GM23338 (cell line): ENCODE measurements around the gene KRTAP4-8. TPM values are rescaled to one million over a fixed set of nuclear protein-coding genes. Genes with fewer than 3 reads are reported as not detected.
"Not testable (repeated sequence)": the region's sequence is repeated elsewhere in the genome, so short reads cannot be mapped to it uniquely, and the experiment has no call there.

Experiments
- ATAC-seq: fragments of 200-7000 bp; cut with Tn5 transposase; 3 replicates; pipeline ENCODE4 v1.9.1; 2020
- DNase-seq: peaks from one replicate; pipeline ENCODE4 v3.0.0-alpha.2; 2015; ENCODE audit warnings: low spot score
- H2AFZ ChIP-seq: fragments of 200-600 bp; sonication (generic); 2 replicates; pipeline ENCODE4 v1.8.0; 2016; ENCODE audit warnings: antibody characterized with exemption, mild to moderate bottlenecking, moderate library complexity
- H3F3A ChIP-seq: fragments of 200-600 bp; sonication (generic); replicated peaks from 2 replicates; pipeline ENCODE4 v1.8.0; 2017; ENCODE audit warnings: antibody characterized with exemption, mixed run types, low read depth
- H3K27ac ChIP-seq: fragments of 200-600 bp; sonication (generic); 2 replicates; pipeline ENCODE4 v1.6.1; 2016; ENCODE audit warnings: low read depth
- H3K27me3 ChIP-seq: fragments of 200-600 bp; sonication (generic); 2 replicates; pipeline ENCODE4 v1.8.0; 2016; ENCODE audit warnings: mild to moderate bottlenecking, mixed run types, moderate library complexity; ENCODE audit not compliant: insufficient read depth
- H3K36me3 ChIP-seq: fragments of 200-600 bp; sonication (generic); 2 replicates; pipeline ENCODE4 v1.8.0; 2016; ENCODE audit warnings: mild to moderate bottlenecking; ENCODE audit not compliant: insufficient read depth
- H3K4me1 ChIP-seq: fragments of 200-600 bp; sonication (generic); 2 replicates; pipeline ENCODE4 v1.8.0; 2016; ENCODE audit warnings: mild to moderate bottlenecking, moderate library complexity; ENCODE audit not compliant: insufficient read depth
- H3K4me2 ChIP-seq: fragments of 200-600 bp; sonication (generic); 2 replicates; pipeline ENCODE4 v1.7.1; 2017; ENCODE audit warnings: mixed run types
- H3K4me3 ChIP-seq: fragments of 200-600 bp; sonication (generic); 2 replicates; pipeline ENCODE4 v1.6.1; 2016; ENCODE audit warnings: mixed run types
- H3K79me2 ChIP-seq: fragments of 200-600 bp; sonication (generic); replicated peaks from 2 replicates; pipeline ENCODE4 v1.8.0; 2017; ENCODE audit warnings: mild to moderate bottlenecking; ENCODE audit not compliant: insufficient read depth
- H3K9me2 ChIP-seq: fragments of 200-600 bp; sonication (generic); 2 replicates; pipeline ENCODE4 v1.8.0; 2017; ENCODE audit not compliant: insufficient read depth
- H4K20me1 ChIP-seq: fragments of 200-600 bp; sonication (generic); replicated peaks from 2 replicates; pipeline ENCODE4 v1.8.0; 2017; ENCODE audit warnings: mild to moderate bottlenecking; ENCODE audit not compliant: insufficient read depth
- H3K27ac Mint-ChIP-seq: 2 replicates; pipeline ENCODE4 v1.8.0; 2020; ENCODE audit warnings: inconsistent platforms, mild to moderate bottlenecking, moderate library complexity, mixed read lengths
- H3K27me3 Mint-ChIP-seq: 3 replicates; pipeline ENCODE4 v1.8.0; 2022; ENCODE audit warnings: low read depth, mild to moderate bottlenecking, moderate library complexity, mixed read lengths, inconsistent platforms; ENCODE audit not compliant: insufficient read depth, poor library complexity
- H3K36me3 Mint-ChIP-seq: 3 replicates; pipeline ENCODE4 v1.8.0; 2021; ENCODE audit warnings: low read depth, mild to moderate bottlenecking, inconsistent platforms, moderate library complexity, mixed read lengths
- H3K4me1 Mint-ChIP-seq: 3 replicates; pipeline ENCODE4 v1.8.0; 2020; ENCODE audit warnings: mild to moderate bottlenecking, inconsistent platforms, mixed read lengths
- H3K4me3 Mint-ChIP-seq: 3 replicates; pipeline ENCODE4 v1.8.0; 2021; ENCODE audit warnings: moderate library complexity, mild to moderate bottlenecking, inconsistent platforms, mixed read lengths
- H3K9me3 Mint-ChIP-seq: 3 replicates; pipeline ENCODE4 v1.8.0; 2020; ENCODE audit warnings: moderate library complexity, mild to moderate bottlenecking, inconsistent platforms, mixed read lengths
- CTCF ChIP-seq, 2 experiments: fragments of 200-600 bp in 1 of 2; sonication (generic) in 1 of 2; conservative IDR thresholded peaks; 2 replicates each; pipeline versions ENCODE4 v1.5.1 to v1.6.1; 2016 to 2017; ENCODE audit warnings: antibody characterized with exemption in 2 of 2, low read depth in 2 of 2, mild to moderate bottlenecking in 2 of 2, moderate library complexity in 1 of 2
- ETS1 ChIP-seq: IDR thresholded peaks from 2 replicates; pipeline ENCODE4 v1.6.1; 2016; ENCODE audit warnings: antibody characterized with exemption
- EZH2 ChIP-seq: fragments of 200-600 bp; sonication (generic); IDR thresholded peaks from one replicate; pipeline ENCODE4 v1.8.0; 2017; ENCODE audit warnings: antibody characterized with exemption, mild to moderate bottlenecking, low read depth; ENCODE audit not compliant: unreplicated experiment
- NANOG ChIP-seq: IDR thresholded peaks from 2 replicates; pipeline ENCODE4 v1.6.1; 2016; ENCODE audit warnings: antibody characterized with exemption, borderline replicate concordance
- ZNF462 ChIP-seq: fragments of 250-450 bp; sonication (Bioruptor Pico); IDR thresholded peaks from 2 replicates; pipeline ENCODE4 v1.5.0; 2020; ENCODE audit warnings: mild to moderate bottlenecking, moderate library complexity
- polyA plus RNA-seq: library from polyadenylated mRNA; unstranded; fragments of >200 nt; fragmentation: Nextera tagmentation; extraction: Ambion mirVana; gene quantifications from 2 replicates; pipeline ENCODE4 v1.2.1, GENCODE V29; 2016
- total RNA-seq: library from RNA; depleted of rRNA; stranded (reverse); fragments of >200 nt; shearing (Covaris generic); gene quantifications from 2 replicates; pipeline ENCODE4 v1.2.3, GENCODE V29; 2014

The KRTAP4-8 gene
- total and polyA plus RNA-seq, 2 experiments from 2014 or later: not detected

- no peak for TF ChIP-seq ZNF462 (CRISPR knock-in tag)
- no peak for TF ChIP-seq EZH2
- no peak for TF ChIP-seq CTCF (conservative IDR thresholded peaks at IDR 0.05; ENCODE audit: low read depth in 2 of 2)
- no peak for TF ChIP-seq ETS1
- TF ChIP-seq NANOG: no peak
Observed at GRCh38 chr17:41125064-41125463, 27.1 kb upstream of the KRTAP4-8 start (continued).

- not testable (repeated sequence) for H3K27me3 Mint-ChIP-seq, H3K79me2 ChIP-seq, H4K20me1 ChIP-seq, H2AFZ ChIP-seq, H3K27ac ChIP-seq, DNase-seq, H3K9me2 ChIP-seq, H3K4me3 ChIP-seq, H3K4me3 Mint-ChIP-seq, H3K4me2 ChIP-seq, H3K27ac Mint-ChIP-seq, H3K36me3 ChIP-seq, H3K36me3 Mint-ChIP-seq, H3K9me3 Mint-ChIP-seq, H3F3A ChIP-seq, ATAC-seq, H3K27me3 ChIP-seq, H3K4me1 Mint-ChIP-seq, H3K4me1 ChIP-seq
Observed at GRCh38 chr17:41123991-41124371, 26.0 kb upstream of the KRTAP4-8 start, which contains the start of gene KRTAP4-12. Gene KRTAP4-12, minus strand, starts transcription at chr17:41124182. Its CDS starts 60 bp downstream, at chr17:41124122.

GRCh38 chr17:41123292-41123990 is 25.5 kb upstream of the KRTAP4-8 start:
- H3K27ac Mint-ChIP-seq, DNase-seq, H3K4me3 ChIP-seq, H3K4me1 ChIP-seq, H3K4me3 Mint-ChIP-seq, H3K27me3 Mint-ChIP-seq, H3K27me3 ChIP-seq, H4K20me1 ChIP-seq, H3K36me3 Mint-ChIP-seq, H2AFZ ChIP-seq, H3K27ac ChIP-seq, H3K9me3 Mint-ChIP-seq, H3K79me2 ChIP-seq, H3K36me3 ChIP-seq, H3K4me2 ChIP-seq, ATAC-seq, H3K9me2 ChIP-seq, H3F3A ChIP-seq: not testable (repeated sequence)
- H3K4me1 Mint-ChIP-seq: peaks cover 12% of the 10 kb centered on the region
